DOHH2 (cell line): ENCODE measurements around the gene YWHAB.

Experiments
- H3F3A ChIP-seq: fragments of 200-600 bp; sonication (generic), shearing (Covaris generic); 2 replicates; pipeline ENCODE4 v1.6.0; 2016; ENCODE audit warnings: antibody characterized with exemption, mild to moderate bottlenecking; ENCODE audit not compliant: control insufficient read depth, insufficient read depth
- H3K27ac ChIP-seq: fragments of 200-600 bp; sonication (generic); 2 replicates; pipeline ENCODE4 v1.5.1; 2014; ENCODE audit warnings: low read depth, mild to moderate bottlenecking, low read length, moderate library complexity
- H3K27me3 ChIP-seq: fragments of 200-600 bp; sonication (generic); 2 replicates; pipeline ENCODE4 v1.6.1; 2014; ENCODE audit warnings: mild to moderate bottlenecking, low read length, mixed read lengths; ENCODE audit not compliant: control insufficient read depth
- H3K36me3 ChIP-seq: fragments of 200-600 bp; sonication (generic); 2 replicates; pipeline ENCODE4 v1.6.1; 2014; ENCODE audit warnings: mild to moderate bottlenecking, low read length, moderate library complexity, mixed read lengths; ENCODE audit not compliant: control insufficient read depth
- H3K4me1 ChIP-seq: fragments of 200-600 bp; sonication (generic); 2 replicates; pipeline ENCODE4 v1.6.1; 2014; ENCODE audit warnings: mild to moderate bottlenecking, low read length, mixed read lengths; ENCODE audit not compliant: control insufficient read depth
- H3K4me2 ChIP-seq: fragments of 200-600 bp; sonication (generic); 2 replicates; pipeline ENCODE4 v1.6.0; 2014; ENCODE audit warnings: mild to moderate bottlenecking, low read length, moderate library complexity
- H3K4me3 ChIP-seq: fragments of 200-600 bp; sonication (generic); 2 replicates; pipeline ENCODE4 v1.5.1; 2014; ENCODE audit warnings: mild to moderate bottlenecking, low read length, mixed read lengths
- H3K79me2 ChIP-seq: fragments of 200-600 bp; sonication (generic); 2 replicates; pipeline ENCODE4 v1.6.1; 2014; ENCODE audit warnings: mild to moderate bottlenecking, low read length, mixed read lengths; ENCODE audit not compliant: control insufficient read depth
- H3K9me2 ChIP-seq: fragments of 200-600 bp; sonication (generic); replicated peaks from 2 replicates; pipeline ENCODE4 v1.6.1; 2014; ENCODE audit warnings: mild to moderate bottlenecking, low read length, mixed read lengths; ENCODE audit not compliant: control insufficient read depth
- H3K9me3 ChIP-seq: fragments of 200-600 bp; sonication (generic); 2 replicates; pipeline ENCODE4 v1.6.1; 2014; ENCODE audit warnings: antibody characterized with exemption, low read length, mixed read lengths; ENCODE audit not compliant: control insufficient read depth, insufficient read depth
- H4K20me1 ChIP-seq: fragments of 200-600 bp; sonication (generic); 2 replicates; pipeline ENCODE4 v1.6.0; 2014; ENCODE audit warnings: low read depth, mild to moderate bottlenecking, antibody characterized with exemption, low read length, moderate library complexity; ENCODE audit not compliant: control insufficient read depth, insufficient read depth
- EZH2phosphoT487 ChIP-seq: fragments of 200-600 bp; sonication (generic); IDR thresholded peaks from 2 replicates; pipeline ENCODE4 v1.6.1; 2017; ENCODE audit warnings: borderline replicate concordance, mild to moderate bottlenecking, antibody characterized with exemption, low read length, moderate library complexity, mixed read lengths
- TF ChIP-seq, protein P1 (sequence below): fragments of 200-600 bp; sonication (generic); IDR thresholded peaks from one replicate; pipeline ENCODE4 v1.5.1; 2014; ENCODE audit warnings: antibody characterized with exemption, mild to moderate bottlenecking, low read depth, low read length; ENCODE audit not compliant: poor library complexity, severe bottlenecking

The YWHAB gene

DNA sequence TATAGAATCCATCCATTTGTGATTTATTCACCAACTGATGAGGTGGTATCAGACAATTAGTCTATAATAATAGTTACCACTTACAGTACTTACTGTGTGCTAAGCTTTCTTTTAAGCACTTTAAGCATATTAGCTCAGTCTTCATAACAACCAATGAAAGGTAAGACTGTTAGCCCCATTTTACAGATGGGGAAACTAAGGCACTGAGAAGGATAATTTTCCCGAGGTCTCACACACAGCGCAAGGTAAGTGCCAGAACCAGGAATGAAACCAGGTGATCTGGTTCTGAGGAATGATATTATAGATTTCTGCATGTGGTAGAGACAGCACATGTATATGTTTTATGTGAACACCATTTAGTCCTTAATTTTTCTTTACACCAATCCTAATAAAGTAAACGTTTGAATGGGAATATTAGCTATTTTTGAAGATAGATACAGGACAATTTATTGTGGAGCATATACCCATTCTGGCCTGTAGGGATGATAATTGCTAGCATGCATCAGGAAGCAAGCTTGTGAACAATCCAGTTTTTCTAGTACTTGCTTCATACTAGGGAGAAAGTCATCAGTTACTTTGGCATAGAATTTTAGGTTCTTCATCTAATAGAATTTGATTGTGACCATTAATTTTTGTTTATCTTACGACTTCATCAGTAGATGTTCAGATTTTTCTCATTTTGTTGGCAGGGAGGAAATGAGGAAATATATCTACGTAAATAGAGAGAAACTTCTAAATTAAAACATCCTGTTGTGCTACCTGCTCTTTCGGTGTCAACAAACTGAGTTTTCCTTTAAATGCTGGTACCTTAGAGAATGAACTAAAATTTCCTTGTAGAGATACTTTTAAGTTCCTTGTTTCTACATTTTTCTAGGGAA, 3.0 kb downstream of the YWHAB start:
- H3K9me2 ChIP-seq = no peaks in the 10 kb centered on the region
- peaks cover 59% of the 10 kb centered on the region for H3K4me1 ChIP-seq
- H3K36me3 ChIP-seq = peaks cover 73% of the 10 kb centered on the region
- no peaks in the 10 kb centered on the region for H3K9me3 ChIP-seq
- peak overlapping the region; percentile 75 for H3K4me3 ChIP-seq
- H3K4me2 ChIP-seq = peak overlapping the region; percentile 96
- peaks cover 85% of the 10 kb centered on the region for H3K79me2 ChIP-seq
- H4K20me1 ChIP-seq = peaks cover 48% of the 10 kb centered on the region
- TF ChIP-seq, protein P1, sequence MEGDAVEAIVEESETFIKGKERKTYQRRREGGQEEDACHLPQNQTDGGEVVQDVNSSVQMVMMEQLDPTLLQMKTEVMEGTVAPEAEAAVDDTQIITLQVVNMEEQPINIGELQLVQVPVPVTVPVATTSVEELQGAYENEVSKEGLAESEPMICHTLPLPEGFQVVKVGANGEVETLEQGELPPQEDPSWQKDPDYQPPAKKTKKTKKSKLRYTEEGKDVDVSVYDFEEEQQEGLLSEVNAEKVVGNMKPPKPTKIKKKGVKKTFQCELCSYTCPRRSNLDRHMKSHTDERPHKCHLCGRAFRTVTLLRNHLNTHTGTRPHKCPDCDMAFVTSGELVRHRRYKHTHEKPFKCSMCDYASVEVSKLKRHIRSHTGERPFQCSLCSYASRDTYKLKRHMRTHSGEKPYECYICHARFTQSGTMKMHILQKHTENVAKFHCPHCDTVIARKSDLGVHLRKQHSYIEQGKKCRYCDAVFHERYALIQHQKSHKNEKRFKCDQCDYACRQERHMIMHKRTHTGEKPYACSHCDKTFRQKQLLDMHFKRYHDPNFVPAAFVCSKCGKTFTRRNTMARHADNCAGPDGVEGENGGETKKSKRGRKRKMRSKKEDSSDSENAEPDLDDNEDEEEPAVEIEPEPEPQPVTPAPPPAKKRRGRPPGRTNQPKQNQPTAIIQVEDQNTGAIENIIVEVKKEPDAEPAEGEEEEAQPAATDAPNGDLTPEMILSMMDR = peak; percentile 45
- no peak for TF ChIP-seq EZH2phosphoT487
- peak overlapping the region; percentile 39 for H3K27ac ChIP-seq
- no peaks in the 10 kb centered on the region for H3K27me3 ChIP-seq
- no peaks in the 10 kb centered on the region for H3F3A ChIP-seq

DNA sequence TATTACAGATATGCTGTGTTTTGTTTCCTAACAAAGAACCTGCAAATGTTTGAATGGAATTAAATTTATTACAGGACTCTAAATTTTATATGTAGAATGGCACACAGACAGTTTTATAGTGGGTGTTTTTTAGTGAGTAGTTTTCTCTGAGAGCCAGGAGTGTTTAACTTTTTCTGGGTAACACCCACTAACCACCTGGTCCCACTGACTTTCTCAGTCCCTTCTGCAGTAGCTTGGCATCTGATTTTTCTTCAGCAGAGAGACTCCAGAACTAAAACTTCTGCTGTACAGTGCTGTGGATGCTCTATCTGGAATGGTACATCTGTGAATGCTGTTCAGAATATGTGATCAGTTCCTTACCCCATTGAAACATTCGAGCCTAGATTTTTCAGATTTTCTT, 6.3 kb downstream of the YWHAB start:
- Histone ChIP-seq H3K27me3 (no peaks in the 10 kb centered on the region), H3K79me2 (peaks cover 100% of the 10 kb centered on the region), H3K36me3 (peaks cover 91% of the 10 kb centered on the region), H3K9me3 (no peaks in the 10 kb centered on the region), H3K4me3 (no peak overlapping the region), H3K9me2 (no peaks in the 10 kb centered on the region), H4K20me1 (peaks cover 63% of the 10 kb centered on the region), H3K4me1 (peaks cover 78% of the 10 kb centered on the region), H3F3A (no peaks in the 10 kb centered on the region), H3K4me2 (no peak overlapping the region), H3K27ac (no peak overlapping the region)
- TF ChIP-seq, protein P1 = no peak
- TF ChIP-seq EZH2phosphoT487 = no peak

DNA sequence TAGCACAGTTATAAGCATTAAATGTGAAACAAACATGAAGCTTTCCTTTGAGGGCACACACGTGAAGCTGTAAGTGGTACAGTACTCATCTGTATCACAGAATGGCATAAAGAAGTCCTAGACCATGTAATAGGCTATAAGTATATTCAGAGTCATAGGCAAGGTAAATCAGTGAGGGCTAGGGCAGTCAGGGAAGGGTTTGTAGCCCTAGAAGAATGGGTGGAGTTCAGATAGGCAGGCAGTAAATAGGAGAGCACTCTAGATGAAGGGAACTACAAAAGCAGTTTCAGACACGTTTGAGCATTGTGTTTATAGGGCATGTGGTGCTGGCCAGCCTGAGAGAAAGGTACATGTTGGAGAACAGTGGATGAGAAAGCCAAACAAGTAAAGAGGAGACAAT, 9.5 kb downstream of the YWHAB start:
- TF ChIP-seq EZH2phosphoT487 = no peak
- TF ChIP-seq, protein P1 = no peak
- H3K9me3 ChIP-seq = no peaks in the 10 kb centered on the region
- H3K27ac ChIP-seq = no peak overlapping the region
- H3K4me2 ChIP-seq = 0 out of 2 replicates have a peak overlapping the region, but pooled peaks have one; percentile 1
- H3K79me2 ChIP-seq = peaks cover 100% of the 10 kb centered on the region
- peaks cover 69% of the 10 kb centered on the region for H3K4me1 ChIP-seq
- no peak overlapping the region for H3K4me3 ChIP-seq
- H3K36me3 ChIP-seq = peaks cover 82% of the 10 kb centered on the region
- H3F3A ChIP-seq = no peaks in the 10 kb centered on the region
- no peaks in the 10 kb centered on the region for H3K27me3 ChIP-seq
- H4K20me1 ChIP-seq = peaks cover 45% of the 10 kb centered on the region; the same call in 1 of the 2 replicates
- H3K9me2 ChIP-seq = no peaks in the 10 kb centered on the region
